Esophagus squamous epithelium (tissue), 4 donors: ENCODE results near the gene RALGPS1.

Experiments used
- CTCF ChIP-seq, 6 experiments: fragments of 450-650 bp in 4 of 6; fragments of 200-600 bp in 2 of 6; sonication (generic) in 2 of 6; IDR thresholded peaks; one replicate each; pipeline ENCODE4 v1.5.1; 2016 to 2019; ENCODE audit warnings: antibody characterized with exemption in 6 of 6, mild to moderate bottlenecking in 4 of 6, moderate library complexity in 4 of 6
- POLR2A ChIP-seq, 4 donors: fragments of 450-650 bp; IDR thresholded peaks; one replicate each; pipeline ENCODE4 v1.6.1; 2017; ENCODE audit warnings: antibody characterized with exemption in 4 of 4, mild to moderate bottlenecking in 4 of 4, moderate library complexity in 3 of 4

- TF ChIP-seq POLR2A (IDR thresholded peaks at IDR 0.05) (no peak), CTCF (IDR thresholded peaks at IDR 0.05) (no peak)
These were observed 175.1 kb downstream of the RALGPS1 start for GRCh38 chr9:127089631-127090081.
